ENCODE data around the gene ZNF607.

GRCh38 chr19:37738371-37738770 lies 18.8 kb upstream of the ZNF607 start:
- TF ChIP-seq CTCF (IDR thresholded peaks at IDR 0.05) (no peak), POLR2A (IDR thresholded peaks at IDR 0.05) (no peak)

Measured in lower leg skin (tissue), 3 donors.